Measurements from ENCODE around the gene IL1RAPL1.

IL1RAPL1 gene

DNA sequence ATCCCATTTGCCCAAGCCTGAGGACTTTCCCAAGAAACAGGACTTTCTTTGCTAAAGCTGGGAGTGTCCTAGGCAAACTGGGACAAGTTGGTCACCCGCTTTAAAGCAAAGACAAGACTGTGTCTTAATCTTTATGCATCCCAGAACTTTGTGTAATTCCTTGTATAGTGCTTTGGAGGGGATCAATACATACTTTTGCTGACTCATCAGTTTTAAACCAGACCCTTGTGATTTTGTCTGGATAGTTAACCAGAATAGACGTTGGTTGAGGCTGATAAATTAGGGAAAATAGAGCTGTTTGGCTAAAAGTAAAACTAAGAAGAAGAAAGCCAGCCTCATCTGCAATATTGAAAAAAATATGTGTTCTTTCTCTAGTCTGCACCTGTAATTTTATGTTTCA is 82.8 kb downstream of the IL1RAPL1 start (continued):
- TF ChIP-seq, protein P1, sequence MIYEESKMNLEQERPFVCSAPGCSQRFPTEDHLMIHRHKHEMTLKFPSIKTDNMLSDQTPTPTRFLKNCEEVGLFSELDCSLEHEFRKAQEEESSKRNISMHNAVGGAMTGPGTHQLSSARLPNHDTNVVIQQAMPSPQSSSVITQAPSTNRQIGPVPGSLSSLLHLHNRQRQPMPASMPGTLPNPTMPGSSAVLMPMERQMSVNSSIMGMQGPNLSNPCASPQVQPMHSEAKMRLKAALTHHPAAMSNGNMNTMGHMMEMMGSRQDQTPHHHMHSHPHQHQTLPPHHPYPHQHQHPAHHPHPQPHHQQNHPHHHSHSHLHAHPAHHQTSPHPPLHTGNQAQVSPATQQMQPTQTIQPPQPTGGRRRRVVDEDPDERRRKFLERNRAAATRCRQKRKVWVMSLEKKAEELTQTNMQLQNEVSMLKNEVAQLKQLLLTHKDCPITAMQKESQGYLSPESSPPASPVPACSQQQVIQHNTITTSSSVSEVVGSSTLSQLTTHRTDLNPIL (CRISPR knock-in tag; IDR thresholded peaks at IDR 0.05; ENCODE audit: low read depth), result no peak
- TF ChIP-seq TOX (CRISPR knock-in tag; IDR thresholded peaks at IDR 0.05; ENCODE audit: borderline replicate concordance), result no peak
- TF ChIP-seq, protein P2, sequence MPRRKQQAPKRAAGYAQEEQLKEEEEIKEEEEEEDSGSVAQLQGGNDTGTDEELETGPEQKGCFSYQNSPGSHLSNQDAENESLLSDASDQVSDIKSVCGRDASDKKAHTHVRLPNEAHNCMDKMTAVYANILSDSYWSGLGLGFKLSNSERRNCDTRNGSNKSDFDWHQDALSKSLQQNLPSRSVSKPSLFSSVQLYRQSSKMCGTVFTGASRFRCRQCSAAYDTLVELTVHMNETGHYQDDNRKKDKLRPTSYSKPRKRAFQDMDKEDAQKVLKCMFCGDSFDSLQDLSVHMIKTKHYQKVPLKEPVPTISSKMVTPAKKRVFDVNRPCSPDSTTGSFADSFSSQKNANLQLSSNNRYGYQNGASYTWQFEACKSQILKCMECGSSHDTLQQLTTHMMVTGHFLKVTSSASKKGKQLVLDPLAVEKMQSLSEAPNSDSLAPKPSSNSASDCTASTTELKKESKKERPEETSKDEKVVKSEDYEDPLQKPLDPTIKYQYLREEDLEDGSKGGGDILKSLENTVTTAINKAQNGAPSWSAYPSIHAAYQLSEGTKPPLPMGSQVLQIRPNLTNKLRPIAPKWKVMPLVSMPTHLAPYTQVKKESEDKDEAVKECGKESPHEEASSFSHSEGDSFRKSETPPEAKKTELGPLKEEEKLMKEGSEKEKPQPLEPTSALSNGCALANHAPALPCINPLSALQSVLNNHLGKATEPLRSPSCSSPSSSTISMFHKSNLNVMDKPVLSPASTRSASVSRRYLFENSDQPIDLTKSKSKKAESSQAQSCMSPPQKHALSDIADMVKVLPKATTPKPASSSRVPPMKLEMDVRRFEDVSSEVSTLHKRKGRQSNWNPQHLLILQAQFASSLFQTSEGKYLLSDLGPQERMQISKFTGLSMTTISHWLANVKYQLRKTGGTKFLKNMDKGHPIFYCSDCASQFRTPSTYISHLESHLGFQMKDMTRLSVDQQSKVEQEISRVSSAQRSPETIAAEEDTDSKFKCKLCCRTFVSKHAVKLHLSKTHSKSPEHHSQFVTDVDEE (CRISPR knock-in tag; IDR thresholded peaks at IDR 0.05), result no peak
- TF ChIP-seq BACH2 (CRISPR knock-in tag; IDR thresholded peaks at IDR 0.05; ENCODE audit: borderline replicate concordance), result no peak
- TF ChIP-seq, protein P3, sequence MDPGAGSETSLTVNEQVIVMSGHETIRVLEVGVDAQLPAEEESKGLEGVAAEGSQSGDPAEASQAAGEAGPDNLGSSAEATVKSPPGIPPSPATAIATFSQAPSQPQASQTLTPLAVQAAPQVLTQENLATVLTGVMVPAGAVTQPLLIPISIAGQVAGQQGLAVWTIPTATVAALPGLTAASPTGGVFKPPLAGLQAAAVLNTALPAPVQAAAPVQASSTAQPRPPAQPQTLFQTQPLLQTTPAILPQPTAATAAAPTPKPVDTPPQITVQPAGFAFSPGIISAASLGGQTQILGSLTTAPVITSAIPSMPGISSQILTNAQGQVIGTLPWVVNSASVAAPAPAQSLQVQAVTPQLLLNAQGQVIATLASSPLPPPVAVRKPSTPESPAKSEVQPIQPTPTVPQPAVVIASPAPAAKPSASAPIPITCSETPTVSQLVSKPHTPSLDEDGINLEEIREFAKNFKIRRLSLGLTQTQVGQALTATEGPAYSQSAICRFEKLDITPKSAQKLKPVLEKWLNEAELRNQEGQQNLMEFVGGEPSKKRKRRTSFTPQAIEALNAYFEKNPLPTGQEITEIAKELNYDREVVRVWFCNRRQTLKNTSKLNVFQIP (CRISPR knock-in tag; IDR thresholded peaks at IDR 0.05; ENCODE audit: borderline replicate concordance, low read depth), result no peak
- no peak for TF ChIP-seq ISL1 (CRISPR knock-in tag; IDR thresholded peaks at IDR 0.05)
- no peak for TF ChIP-seq ESRRG (CRISPR knock-in tag; IDR thresholded peaks at IDR 0.05)
- no peak for TF ChIP-seq OSR1 (CRISPR knock-in tag; IDR thresholded peaks at IDR 0.05)
- no peak for TF ChIP-seq GLIS3 (CRISPR knock-in tag; IDR thresholded peaks at IDR 0.05)

DNA sequence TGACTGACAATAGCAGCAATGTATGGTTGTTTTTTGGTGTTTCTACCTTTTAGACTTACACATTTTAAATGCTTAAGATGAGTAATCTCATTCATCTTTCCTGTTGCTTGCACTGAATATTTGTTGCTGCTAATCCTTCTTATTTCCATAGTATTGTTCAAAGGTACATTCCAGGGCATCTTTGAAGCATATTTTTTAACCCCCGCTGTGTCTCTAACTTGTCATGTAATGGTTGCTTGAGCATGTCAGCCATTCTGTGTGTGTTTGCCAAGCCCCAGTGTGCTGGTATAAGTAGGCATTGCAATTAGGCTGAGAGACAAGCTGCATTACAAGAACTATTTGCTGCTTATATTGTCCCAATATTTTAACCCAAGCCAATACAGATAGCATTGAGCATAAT is 87.9 kb downstream of the IL1RAPL1 start:
- ATAC-seq, result no peak
- TF ChIP-seq BACH2 (CRISPR knock-in tag; IDR thresholded peaks at IDR 0.05; ENCODE audit: borderline replicate concordance), result no peak

DNA sequence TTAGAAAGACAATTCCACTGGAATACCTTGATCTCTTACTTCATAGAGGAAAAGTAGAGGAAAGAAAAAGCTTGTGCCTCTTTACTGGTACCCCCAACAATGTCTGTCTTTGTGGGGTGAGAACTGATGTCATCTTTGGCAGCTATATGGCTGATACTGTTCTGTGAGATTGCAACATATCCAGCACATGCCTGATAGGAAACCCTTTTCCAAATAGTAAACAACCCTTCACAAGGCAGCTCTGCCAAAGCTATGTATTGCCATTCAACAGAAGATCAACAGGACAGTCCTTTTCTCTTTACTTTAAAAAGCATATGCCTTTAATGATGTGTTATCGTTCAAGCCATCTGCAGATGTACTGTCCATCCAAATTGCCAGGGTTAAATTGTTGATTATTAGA is 105.9 kb downstream of the IL1RAPL1 start:
- ATAC-seq, result no peak
- no peak for TF ChIP-seq ISL1 (CRISPR knock-in tag; IDR thresholded peaks at IDR 0.05)
- no peak for TF ChIP-seq ZC3H10 (CRISPR knock-in tag; IDR thresholded peaks at IDR 0.05)
- TF ChIP-seq ZFP30 (CRISPR knock-in tag; IDR thresholded peaks at IDR 0.05), result no peak
- TF ChIP-seq CSDC2 (CRISPR knock-in tag; IDR thresholded peaks at IDR 0.05), result no peak
- no peak for TF ChIP-seq ZNF8 (CRISPR knock-in tag; IDR thresholded peaks at IDR 0.05)
- TF ChIP-seq GLIS3 (CRISPR knock-in tag; IDR thresholded peaks at IDR 0.05), result no peak
- no peak for TF ChIP-seq ESRRG (CRISPR knock-in tag; IDR thresholded peaks at IDR 0.05)

DNA sequence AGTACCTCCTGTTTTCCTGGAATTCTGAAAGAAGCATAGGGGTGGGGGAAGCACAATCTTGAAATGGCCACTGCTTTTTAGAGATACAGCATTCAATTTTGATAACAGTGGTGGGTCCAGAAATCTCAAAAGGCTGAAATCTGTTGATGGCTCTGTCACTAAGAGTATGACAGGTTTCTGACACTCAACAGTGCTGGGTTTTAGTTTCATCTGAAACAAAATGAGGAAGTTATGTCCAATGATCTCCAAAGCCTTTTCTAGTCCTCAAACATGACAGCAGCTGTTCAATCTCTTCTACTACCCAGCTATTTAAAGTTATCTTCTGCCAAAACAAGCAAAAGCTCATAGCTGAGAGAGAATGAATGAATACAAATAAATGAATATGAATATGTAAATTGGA is 110.5 kb downstream of the IL1RAPL1 start:
- TF ChIP-seq PPARA (CRISPR knock-in tag; IDR thresholded peaks at IDR 0.05; ENCODE audit: borderline replicate concordance) (no peak), SNAI2 (CRISPR knock-in tag; IDR thresholded peaks at IDR 0.05) (no peak), ZNF565 (CRISPR knock-in tag; conservative IDR thresholded peaks at IDR 0.05; ENCODE audit: low read depth) (no peak), RARB (CRISPR knock-in tag; IDR thresholded peaks at IDR 0.05) (no peak), TCF4 (CRISPR knock-in tag; IDR thresholded peaks at IDR 0.05; ENCODE audit: borderline replicate concordance) (no peak), ISL1 (CRISPR knock-in tag; IDR thresholded peaks at IDR 0.05) (no peak), ZFP30 (CRISPR knock-in tag; IDR thresholded peaks at IDR 0.05) (no peak), ARNTL (CRISPR knock-in tag; IDR thresholded peaks at IDR 0.05; ENCODE audit: borderline replicate concordance, low read depth) (no peak)
- TF ChIP-seq, protein P2 (CRISPR knock-in tag; IDR thresholded peaks at IDR 0.05), result no peak
- ATAC-seq, result no peak

DNA sequence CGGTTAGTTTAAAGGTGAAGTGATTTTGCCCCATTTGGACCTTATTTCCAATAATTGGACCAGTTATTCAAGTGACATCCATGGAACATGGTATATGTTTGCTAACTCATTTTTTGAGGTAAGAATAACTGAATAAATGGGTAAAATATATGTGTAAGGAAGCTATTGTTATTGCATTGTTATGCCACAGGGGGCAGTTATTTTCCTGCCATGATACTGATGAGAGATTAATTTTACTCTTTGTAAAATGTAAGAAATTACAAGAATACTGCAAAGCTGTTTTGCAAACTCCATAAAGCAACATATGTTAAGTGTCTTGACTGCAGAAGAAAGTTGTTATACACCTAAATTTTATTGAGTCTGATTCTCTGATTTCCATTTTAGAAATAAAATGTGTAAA is 114.0 kb downstream of the IL1RAPL1 start:
- no peak for ATAC-seq
- TF ChIP-seq ZC3H10 (CRISPR knock-in tag; IDR thresholded peaks at IDR 0.05) (no peak), BACH2 (CRISPR knock-in tag; IDR thresholded peaks at IDR 0.05; ENCODE audit: borderline replicate concordance) (no peak), ZFP3 (CRISPR knock-in tag; IDR thresholded peaks at IDR 0.05) (no peak), GLIS3 (CRISPR knock-in tag; IDR thresholded peaks at IDR 0.05) (no peak), ISL1 (CRISPR knock-in tag; IDR thresholded peaks at IDR 0.05) (no peak), ZNF8 (CRISPR knock-in tag; IDR thresholded peaks at IDR 0.05) (no peak), ZNF70 (CRISPR knock-in tag; IDR thresholded peaks at IDR 0.05) (no peak), ESRRG (CRISPR knock-in tag; IDR thresholded peaks at IDR 0.05) (no peak), TOX (CRISPR knock-in tag; IDR thresholded peaks at IDR 0.05; ENCODE audit: borderline replicate concordance) (no peak), SNAI2 (CRISPR knock-in tag; IDR thresholded peaks at IDR 0.05) (no peak)
- TF ChIP-seq, protein P2 (CRISPR knock-in tag; IDR thresholded peaks at IDR 0.05), result no peak
- TF ChIP-seq, protein P4, sequence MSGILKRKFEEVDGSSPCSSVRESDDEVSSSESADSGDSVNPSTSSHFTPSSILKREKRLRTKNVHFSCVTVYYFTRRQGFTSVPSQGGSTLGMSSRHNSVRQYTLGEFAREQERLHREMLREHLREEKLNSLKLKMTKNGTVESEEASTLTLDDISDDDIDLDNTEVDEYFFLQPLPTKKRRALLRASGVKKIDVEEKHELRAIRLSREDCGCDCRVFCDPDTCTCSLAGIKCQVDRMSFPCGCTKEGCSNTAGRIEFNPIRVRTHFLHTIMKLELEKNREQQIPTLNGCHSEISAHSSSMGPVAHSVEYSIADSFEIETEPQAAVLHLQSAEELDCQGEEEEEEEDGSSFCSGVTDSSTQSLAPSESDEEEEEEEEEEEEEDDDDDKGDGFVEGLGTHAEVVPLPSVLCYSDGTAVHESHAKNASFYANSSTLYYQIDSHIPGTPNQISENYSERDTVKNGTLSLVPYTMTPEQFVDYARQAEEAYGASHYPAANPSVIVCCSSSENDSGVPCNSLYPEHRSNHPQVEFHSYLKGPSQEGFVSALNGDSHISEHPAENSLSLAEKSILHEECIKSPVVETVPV (CRISPR knock-in tag; IDR thresholded peaks at IDR 0.05), result no peak

All from SK-N-SH treated with all-trans-retinoic acid at 6 μM for 48 hours (cell line).